H1 (cell line): ENCODE results near the gene WDR93. TPM values are rescaled to one million over a fixed set of nuclear protein-coding genes. Genes with fewer than 3 reads are reported as not detected.
"Not testable (repeated sequence)": the region's sequence is repeated elsewhere in the genome, so short reads cannot be mapped to it uniquely, and the experiment has no call there.

Experiments
- CTCF ChIA-PET: fragments of 300-600 bp; sonication (Branson Sonifier 250); formaldehyde crosslinking; loops from one replicate; lab custom pipeline; 2021; ENCODE audit not compliant: partially characterized antibody; lab: Charles Lee
- POLR2A ChIA-PET: fragments of 300-600 bp; sonication (Branson Sonifier 250); formaldehyde crosslinking; loops from one replicate; lab custom pipeline; 2021; ENCODE audit warnings: inconsistent platforms; ENCODE audit not compliant: partially characterized antibody; lab: Charles Lee
- DNase-seq, 2 experiments: peaks; one replicate each; pipeline versions ENCODE4 v3.0.0 to v3.0.0-alpha.2; 2010 to 2022; ENCODE audit warnings: low spot score in 2 of 2, low read depth in 1 of 2, mixed read lengths in 1 of 2
- FAIRE-seq: peaks from 2 replicates; lab custom pipeline; 2011; peaks lifted over from hg19 to GRCh38; lab: Jason Lieb, UNC
- H2AFZ ChIP-seq: 2 replicates; pipeline ENCODE4 v1.8.1; 2012; ENCODE audit warnings: low read length, inconsistent platforms
- H2AK5ac ChIP-seq: 2 replicates; pipeline ENCODE4 v1.6.1; 2013; ENCODE audit warnings: low read depth, low read length
- H2BK120ac ChIP-seq: replicated peaks from 2 replicates; pipeline ENCODE3; 2013; ENCODE audit warnings: low read depth, low read length, inconsistent platforms
- H2BK12ac ChIP-seq: 2 replicates; pipeline ENCODE4 v1.6.1; 2013; ENCODE audit warnings: low read depth, low read length
- H2BK15ac ChIP-seq: 2 replicates; pipeline ENCODE4 v1.6.1; 2013; ENCODE audit warnings: low read length
- H2BK20ac ChIP-seq: 2 replicates; pipeline ENCODE4 v1.6.1; 2013; ENCODE audit warnings: low read length
- H2BK5ac ChIP-seq: 2 replicates; pipeline ENCODE4 v1.6.1; 2013; ENCODE audit warnings: low read depth, low read length
- H3K14ac ChIP-seq: 2 replicates; pipeline ENCODE4 v1.6.1; 2013; ENCODE audit warnings: inconsistent platforms; ENCODE audit not compliant: insufficient read length
- H3K18ac ChIP-seq: 2 replicates; pipeline ENCODE4 v1.6.1; 2013; ENCODE audit warnings: low read length; ENCODE audit errors: extremely low read depth
- H3K23ac ChIP-seq: 2 replicates; pipeline ENCODE4 v1.6.1; 2013; ENCODE audit warnings: inconsistent platforms; ENCODE audit not compliant: insufficient read length
- H3K23me2 ChIP-seq: 2 replicates; pipeline ENCODE4 v1.6.1; 2013; ENCODE audit warnings: low read depth, low read length
- H3K27ac ChIP-seq: 2 replicates; pipeline ENCODE4 v1.6.1; 2011; ENCODE audit warnings: low read depth, low read length, inconsistent platforms
- H3K27me3 ChIP-seq, 4 experiments: replicated peaks in 1 of 4; 1 replicate in 1 of 4; 2 replicates in 3 of 4; pipeline versions ENCODE4 v1.6.1 to v1.8.1; 2011 to 2013; ENCODE audit warnings: low read length in 3 of 4, mild to moderate bottlenecking in 3 of 4, inconsistent platforms in 2 of 4, mixed read lengths in 2 of 4, moderate library complexity in 1 of 4; ENCODE audit not compliant: control insufficient read depth in 3 of 4, insufficient read depth in 3 of 4; ENCODE audit errors: extremely low read depth in 1 of 4
- H3K36me3 ChIP-seq, 4 experiments: 2 replicates each; pipeline versions ENCODE4 v1.6.1 to v1.8.1; 2011 to 2013; ENCODE audit warnings: mild to moderate bottlenecking in 4 of 4, low read length in 3 of 4, moderate library complexity in 2 of 4, control low read depth in 1 of 4, inconsistent platforms in 1 of 4; ENCODE audit not compliant: insufficient read depth in 4 of 4, control insufficient read depth in 2 of 4
- H3K4ac ChIP-seq: replicated peaks from 2 replicates; pipeline ENCODE3; 2013; ENCODE audit warnings: low read length, low read depth, mixed read lengths, inconsistent platforms; ENCODE audit not compliant: insufficient read length
- H3K4me1 ChIP-seq, 4 experiments: replicated peaks in 1 of 4; 1 replicate in 1 of 4; 2 replicates in 3 of 4; pipeline versions ENCODE4 v1.6.1 to v1.8.1; 2011 to 2013; ENCODE audit warnings: low read length in 3 of 4, inconsistent platforms in 2 of 4, mixed read lengths in 1 of 4; ENCODE audit not compliant: insufficient read depth in 4 of 4, control insufficient read depth in 3 of 4
- H3K4me2 ChIP-seq, 2 experiments: 2 replicates each; pipeline versions ENCODE4 v1.6.1 to v1.8.1; 2011 to 2013; ENCODE audit warnings: low read depth in 2 of 2, low read length in 2 of 2, control low read depth in 1 of 2, inconsistent platforms in 1 of 2, mild to moderate bottlenecking in 1 of 2; ENCODE audit not compliant: insufficient read depth in 1 of 2
- H3K4me3 ChIP-seq, 4 experiments: fragments of 200-600, 300-600 bp in 1 of 4; sonication (generic), shearing (Covaris generic), sonication (Bioruptor Twin) in 1 of 4; 2 replicates each; pipeline versions ENCODE4 v1.5.1 to v1.8.1; 2011 to 2016; ENCODE audit warnings: low read length in 4 of 4, low read depth in 3 of 4, control low read depth in 2 of 4, inconsistent platforms in 2 of 4, mild to moderate bottlenecking in 2 of 4, mixed read lengths in 1 of 4, moderate library complexity in 1 of 4; ENCODE audit not compliant: insufficient read depth in 2 of 4; ENCODE audit errors: extremely low read depth in 1 of 4
- H3K56ac ChIP-seq: replicated peaks from 2 replicates; pipeline ENCODE3; 2013; ENCODE audit warnings: low read depth, mild to moderate bottlenecking, mixed read lengths, low read length, inconsistent platforms; ENCODE audit not compliant: insufficient read length
- H3K79me1 ChIP-seq: 2 replicates; pipeline ENCODE4 v1.6.1; 2013; ENCODE audit warnings: low read depth, low read length, control low read depth
- H3K79me2 ChIP-seq, 2 experiments: 2 replicates each; pipeline versions ENCODE4 v1.6.1 to v1.8.1; 2012 to 2013; ENCODE audit warnings: low read length in 2 of 2, mild to moderate bottlenecking in 2 of 2, inconsistent platforms in 1 of 2; ENCODE audit not compliant: insufficient read depth in 2 of 2, control insufficient read depth in 1 of 2
- H3K9ac ChIP-seq, 4 experiments: replicated peaks in 1 of 4; 1 replicate in 1 of 4; 2 replicates in 3 of 4; pipeline versions ENCODE4 v1.6.1 to v1.8.1; 2011 to 2013; ENCODE audit warnings: low read depth in 3 of 4, low read length in 3 of 4, control low read depth in 2 of 4, mild to moderate bottlenecking in 2 of 4, moderate library complexity in 2 of 4, inconsistent platforms in 1 of 4; ENCODE audit errors: extremely low read depth in 1 of 4
- H3K9me3 ChIP-seq, 2 experiments: 2 replicates each; pipeline versions ENCODE4 v1.6.1 to v1.8.1; 2012 to 2013; ENCODE audit warnings: mild to moderate bottlenecking in 2 of 2, moderate library complexity in 2 of 2, control low read depth in 1 of 2, inconsistent platforms in 1 of 2, low read depth in 1 of 2, low read length in 1 of 2, mixed read lengths in 1 of 2; ENCODE audit not compliant: insufficient read depth in 2 of 2
- H4K20me1 ChIP-seq, 2 experiments: replicated peaks in 1 of 2; 2 replicates each; pipeline versions ENCODE3 to v1.8.1; 2011 to 2013; ENCODE audit warnings: inconsistent platforms in 2 of 2, low read length in 2 of 2, mild to moderate bottlenecking in 1 of 2; ENCODE audit not compliant: insufficient read depth in 2 of 2, control insufficient read depth in 1 of 2
- H4K5ac ChIP-seq: 2 replicates; pipeline ENCODE4 v1.6.1; 2013; ENCODE audit warnings: low read length, low read depth, mixed read lengths, inconsistent platforms; ENCODE audit not compliant: insufficient read length
- H4K8ac ChIP-seq: 2 replicates; pipeline ENCODE4 v1.8.0; 2013; ENCODE audit warnings: mild to moderate bottlenecking, moderate library complexity, low read length, inconsistent platforms; ENCODE audit not compliant: insufficient read depth; ENCODE audit errors: extremely low read depth
- H4K91ac ChIP-seq: replicated peaks from 2 replicates; pipeline ENCODE3; 2013; ENCODE audit warnings: low read length, mixed read lengths, inconsistent platforms; ENCODE audit not compliant: insufficient read length
- RXRA ChIP-seq: IDR thresholded peaks from 2 replicates; pipeline ENCODE4 v1.6.1; 2011; ENCODE audit warnings: low read depth, mild to moderate bottlenecking, low read length, moderate library complexity; ENCODE audit not compliant: insufficient read depth
- WGBS, 2 experiments: shearing (Covaris generic) in 1 of 2; methylation state at CpG; one replicate each; pipeline versions ENCODE4 v1.1.6 to v1.1.7; 2013 to 2015; ENCODE audit warnings: low lambda C conversion rate in 2 of 2, mixed read lengths in 2 of 2, inconsistent platforms in 1 of 2, low coverage in 1 of 2, missing lambda C conversion rate in 1 of 2; ENCODE audit not compliant: insufficient replicate concordance in 2 of 2, insufficient coverage in 1 of 2, insufficient read length in 1 of 2; ENCODE audit errors: extremely low coverage in 1 of 2, missing lambda C conversion rate in 1 of 2; 5-methylcytosine and 5-hydroxymethylcytosine counted together
- polyA plus RNA-seq, 7 experiments: library from polyadenylated mRNA; depleted of rRNA in 3 of 7; stranded (reverse) in 5 of 7; unstranded in 2 of 7; fragments of >200 nt in 5 of 7; fragments of 200-250 nt in 2 of 7; gene quantifications; 1 replicate in 5 of 7; 2 replicates in 1 of 7; 4 replicates in 1 of 7; pipeline versions ENCODE4 v1.2.1 to v1.2.3, GENCODE V29; 2011 to 2013; ENCODE audit warnings: missing spikeins in 2 of 7, mixed read lengths in 2 of 7
- total RNA-seq: library from RNA; stranded (reverse); fragmentation: NEBNext Ultra II Directional; extraction: Animal tissue kit (Norgen Biotek cat#: 25700); gene quantifications from 2 replicates; pipeline ENCODE4 v1.2.1, GENCODE V29; 2021

WDR93 gene
- total and polyA plus RNA-seq, 2 of the 8 experiments (the other 6 are each of a cell fraction or from before 2014, with no cell fraction given) = 0.03 TPM; not detected in 1

- Histone ChIP-seq H2BK120ac (no peak overlapping the region), H2BK5ac (no peak overlapping the region), H3K27me3 (peaks cover 0 to 3% (median 0%) of the 10 kb centered on the region in 4 experiments; a peak in 3 of 7 replicates), H3K4me2 (no peak overlapping the region), H3K4ac (no peak overlapping the region), H3K9me3 (no peaks in the 10 kb centered on the region), H4K5ac (no peak overlapping the region), H2BK12ac (no peak overlapping the region), H3K23me2 (peaks cover 9% of the 10 kb centered on the region; the same call in 1 of the 2 replicates), H2AFZ (no peak overlapping the region), H4K8ac (no peak overlapping the region), H2BK15ac (no peak overlapping the region), H3K18ac (no peak overlapping the region), H3K27ac (no peak overlapping the region), H3K56ac (no peak overlapping the region), H4K20me1 (no peaks in the 10 kb centered on the region), H3K36me3 (no peaks in the 10 kb centered on the region), H3K9ac (no peak overlapping the region), H3K79me2 (no peaks in the 10 kb centered on the region), H3K79me1 (no peaks in the 10 kb centered on the region), H3K4me1 (no peaks in the 10 kb centered on the region), H3K14ac (no peak overlapping the region), H2AK5ac (no peak overlapping the region), H2BK20ac (no peak overlapping the region), H4K91ac (no peak overlapping the region), H3K23ac (no peak overlapping the region), H3K4me3 (no peak overlapping the region)
- CTCF ChIA-PET = interaction anchor here (2.1 kb wide), 1 partner anchor 14 kb away, joined by 7 read pairs; no protein-coding TSS in a partner anchor
- POLR2A ChIA-PET = no interaction called here
- FAIRE-seq (no peak), DNase-seq (no peak)
- no peak for TF ChIP-seq RXRA
Observed at GRCh38 chr15:89686522-89686921, 4.1 kb upstream of the WDR93 start.

- H4K8ac ChIP-seq = not testable (repeated sequence)
- CTCF ChIA-PET = interaction anchor here (2.0 kb wide), 1 partner anchor 18 kb away, joined by 11 read pairs; no protein-coding TSS in a partner anchor
Observed at GRCh38 chr15:89689930-89690275, 708 bp upstream of the WDR93 start.

More at GRCh38 chr15:89689930-89690275, 708 bp upstream of the WDR93 start:
- H4K5ac ChIP-seq, H2AK5ac ChIP-seq, H3K18ac ChIP-seq, H3K27me3 ChIP-seq, H2BK20ac ChIP-seq, H2BK5ac ChIP-seq, H3K14ac ChIP-seq, H2BK120ac ChIP-seq, DNase-seq, H3K79me1 ChIP-seq, H3K23ac ChIP-seq, H3K56ac ChIP-seq, H3K27ac ChIP-seq, H4K91ac ChIP-seq, H4K20me1 ChIP-seq, H3K4me1 ChIP-seq, H3K23me2 ChIP-seq, POLR2A ChIA-PET, H3K79me2 ChIP-seq, FAIRE-seq, H3K4ac ChIP-seq, H3K9me3 ChIP-seq, H3K36me3 ChIP-seq, H3K9ac ChIP-seq, H2BK15ac ChIP-seq, H2BK12ac ChIP-seq: not testable (repeated sequence)
- 72% methylated on average over 14 of the region's 15 CpGs; no CpG with 5 or more reads in 1 of the 2 experiments for WGBS, 2 experiments
- H3K4me3 ChIP-seq = peak overlapping the region; percentile 43 to 88 (median 82)
- peak overlapping the region; percentile 63 to 74 for H3K4me2 ChIP-seq
- peak overlapping the region; percentile 86 for H2AFZ ChIP-seq
